ENCODE data around the gene PFKP. TPM values are rescaled to one million over a fixed set of nuclear protein-coding genes. Genes with fewer than 3 reads are reported as not detected.

The PFKP gene
- total RNA-seq, 1 donor from 2014 or later: 361 TPM

DNA sequence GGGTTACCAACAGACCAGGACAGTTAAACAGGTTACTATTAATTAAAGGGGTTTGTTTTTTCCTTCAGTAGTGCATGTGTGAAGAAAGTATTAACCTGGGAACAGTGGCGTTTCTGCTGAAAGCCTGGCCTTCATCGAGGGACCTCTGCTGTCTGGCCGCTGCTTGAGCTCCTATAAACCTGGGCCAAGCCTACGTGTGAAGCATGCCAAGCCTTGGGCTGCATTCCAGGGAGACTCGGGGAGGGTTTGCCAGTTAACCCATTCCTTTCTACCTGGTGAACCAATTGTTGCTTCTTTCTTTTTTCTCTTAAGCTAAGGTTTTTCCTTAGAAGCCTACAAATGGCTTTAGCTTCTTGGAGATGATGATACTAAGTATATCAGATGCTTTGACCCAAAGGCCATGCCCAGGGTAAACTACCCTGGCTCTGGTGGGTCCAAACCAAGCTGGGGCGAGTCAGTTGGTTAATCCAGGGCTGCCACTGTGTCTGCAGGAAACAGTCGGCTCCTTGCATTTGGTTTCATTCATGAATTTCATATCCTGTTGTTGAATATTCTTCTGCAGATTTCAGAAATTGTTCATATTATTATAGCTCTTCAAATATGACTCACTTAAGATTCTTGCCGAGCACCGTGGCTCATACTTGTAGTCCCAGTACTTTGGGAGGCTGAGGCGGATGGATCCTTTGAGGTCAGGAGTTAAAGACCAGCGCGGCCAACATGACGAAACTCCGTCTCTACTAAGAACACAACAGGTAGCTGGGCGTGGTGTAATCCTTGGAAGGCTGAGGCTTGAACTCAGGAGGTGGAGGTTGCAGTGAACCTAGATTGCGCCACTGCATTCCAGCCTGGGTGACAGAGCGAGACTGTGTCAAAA is 23.8 kb downstream of the PFKP start:
- Histone ChIP-seq H3K36me3 (ENCODE audit: insufficient read depth, low read length) (no peaks in the 10 kb centered on the region), H3K4me2 (ENCODE audit: low read length) (peak overlapping the region; percentile 65), H3K27ac (ENCODE audit: low read depth, low read length) (peak overlapping the region; percentile 83), H3K4me3 (ENCODE audit: insufficient read depth, low read depth, low read length) (peak overlapping the region; percentile 4), H3K9ac (ENCODE audit: low read length) (peak overlapping the region; percentile 49), H3K4me1 (ENCODE audit: insufficient read depth, low read length) (peaks cover 51% of the 10 kb centered on the region), H3K9me3 (ENCODE audit: insufficient read depth, low read depth, low read length) (no peaks in the 10 kb centered on the region), H2AFZ (ENCODE audit: low read depth, low read length) (no peak overlapping the region), H3K27me3 (ENCODE audit: insufficient read depth, low read length) (no peaks in the 10 kb centered on the region), H4K20me1 (ENCODE audit: insufficient read depth, low read length) (peaks cover 7% of the 10 kb centered on the region), H3K79me2 (ENCODE audit: insufficient read depth, low read length) (peaks cover 68% of the 10 kb centered on the region)
- FAIRE-seq (no peak), DNase-seq (ENCODE audit: low read depth) (peak; percentile 94)
- Mint-ChIP-seq H3K36me3 (ENCODE audit: low read depth, unreplicated experiment) (peaks cover 27% of the 10 kb centered on the region), H3K27me3 (ENCODE audit: low read depth, unreplicated experiment) (no peaks in the 10 kb centered on the region), H3K9me3 (ENCODE audit: unreplicated experiment) (no peaks in the 10 kb centered on the region), H3K4me1 (ENCODE audit: low read depth, unreplicated experiment) (peaks cover 64% of the 10 kb centered on the region), H3K27ac (ENCODE audit: unreplicated experiment) (peak overlapping the region; percentile 93), H3K4me3 (ENCODE audit: unreplicated experiment) (peak overlapping the region; percentile 66)
- TF ChIP-seq, protein P1, sequence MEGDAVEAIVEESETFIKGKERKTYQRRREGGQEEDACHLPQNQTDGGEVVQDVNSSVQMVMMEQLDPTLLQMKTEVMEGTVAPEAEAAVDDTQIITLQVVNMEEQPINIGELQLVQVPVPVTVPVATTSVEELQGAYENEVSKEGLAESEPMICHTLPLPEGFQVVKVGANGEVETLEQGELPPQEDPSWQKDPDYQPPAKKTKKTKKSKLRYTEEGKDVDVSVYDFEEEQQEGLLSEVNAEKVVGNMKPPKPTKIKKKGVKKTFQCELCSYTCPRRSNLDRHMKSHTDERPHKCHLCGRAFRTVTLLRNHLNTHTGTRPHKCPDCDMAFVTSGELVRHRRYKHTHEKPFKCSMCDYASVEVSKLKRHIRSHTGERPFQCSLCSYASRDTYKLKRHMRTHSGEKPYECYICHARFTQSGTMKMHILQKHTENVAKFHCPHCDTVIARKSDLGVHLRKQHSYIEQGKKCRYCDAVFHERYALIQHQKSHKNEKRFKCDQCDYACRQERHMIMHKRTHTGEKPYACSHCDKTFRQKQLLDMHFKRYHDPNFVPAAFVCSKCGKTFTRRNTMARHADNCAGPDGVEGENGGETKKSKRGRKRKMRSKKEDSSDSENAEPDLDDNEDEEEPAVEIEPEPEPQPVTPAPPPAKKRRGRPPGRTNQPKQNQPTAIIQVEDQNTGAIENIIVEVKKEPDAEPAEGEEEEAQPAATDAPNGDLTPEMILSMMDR (IDR thresholded peaks at IDR 0.05; ENCODE audit: insufficient read depth, low read depth, low read length): no peak
- no peak for TF ChIP-seq EZH2 (IDR thresholded peaks at IDR 0.05; ENCODE audit: insufficient read depth, low read length)

DNA sequence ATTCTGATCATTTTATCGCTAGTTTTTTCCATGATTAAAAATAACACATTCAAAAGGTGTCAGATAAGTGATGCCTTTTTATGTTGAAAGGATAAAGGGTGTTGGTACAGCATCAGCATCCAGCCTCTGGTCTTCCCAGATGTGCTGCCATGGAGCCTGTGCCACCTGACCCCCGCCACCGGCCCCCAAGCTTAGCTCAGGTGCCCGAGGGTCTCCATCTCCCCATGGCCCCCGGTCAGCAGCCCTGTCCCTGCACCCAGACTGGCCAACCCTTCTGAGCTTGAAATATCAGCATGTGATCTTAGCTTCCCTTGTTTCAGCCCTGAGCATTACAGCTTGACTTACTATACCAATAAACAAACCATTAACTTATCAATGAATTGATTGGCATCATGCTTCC is 24.6 kb downstream of the PFKP start:
- H3K27ac ChIP-seq (ENCODE audit: low read depth, low read length): peak overlapping the region; percentile 83
- FAIRE-seq (no peak), DNase-seq (ENCODE audit: low read depth) (no peak)
- peaks cover 25% of the 10 kb centered on the region for H3K36me3 Mint-ChIP-seq (ENCODE audit: low read depth, unreplicated experiment)
- H3K27me3 Mint-ChIP-seq (ENCODE audit: low read depth, unreplicated experiment): no peaks in the 10 kb centered on the region
- peaks cover 55% of the 10 kb centered on the region for H3K4me1 ChIP-seq (ENCODE audit: insufficient read depth, low read length)
- peak overlapping the region; percentile 49 for H3K9ac ChIP-seq (ENCODE audit: low read length)
- no peaks in the 10 kb centered on the region for H3K9me3 Mint-ChIP-seq (ENCODE audit: unreplicated experiment)
- H2AFZ ChIP-seq (ENCODE audit: low read depth, low read length): no peak overlapping the region
- peaks cover 5% of the 10 kb centered on the region for H4K20me1 ChIP-seq (ENCODE audit: insufficient read depth, low read length)
- no peaks in the 10 kb centered on the region for H3K9me3 ChIP-seq (ENCODE audit: insufficient read depth, low read depth, low read length)
- H3K27ac Mint-ChIP-seq (ENCODE audit: unreplicated experiment): peak overlapping the region; percentile 62
- peak overlapping the region; percentile 65 for H3K4me2 ChIP-seq (ENCODE audit: low read length)
- H3K4me1 Mint-ChIP-seq (ENCODE audit: low read depth, unreplicated experiment): peaks cover 64% of the 10 kb centered on the region
- H3K4me3 Mint-ChIP-seq (ENCODE audit: unreplicated experiment): no peak overlapping the region
- TF ChIP-seq, protein P1 (IDR thresholded peaks at IDR 0.05; ENCODE audit: insufficient read depth, low read depth, low read length): no peak
- TF ChIP-seq EZH2 (IDR thresholded peaks at IDR 0.05; ENCODE audit: insufficient read depth, low read length): no peak
- H3K27me3 ChIP-seq (ENCODE audit: insufficient read depth, low read length): no peaks in the 10 kb centered on the region
- no peaks in the 10 kb centered on the region for H3K36me3 ChIP-seq (ENCODE audit: insufficient read depth, low read length)
- no peak overlapping the region for H3K4me3 ChIP-seq (ENCODE audit: insufficient read depth, low read depth, low read length)
- H3K79me2 ChIP-seq (ENCODE audit: insufficient read depth, low read length): peaks cover 66% of the 10 kb centered on the region

DNA sequence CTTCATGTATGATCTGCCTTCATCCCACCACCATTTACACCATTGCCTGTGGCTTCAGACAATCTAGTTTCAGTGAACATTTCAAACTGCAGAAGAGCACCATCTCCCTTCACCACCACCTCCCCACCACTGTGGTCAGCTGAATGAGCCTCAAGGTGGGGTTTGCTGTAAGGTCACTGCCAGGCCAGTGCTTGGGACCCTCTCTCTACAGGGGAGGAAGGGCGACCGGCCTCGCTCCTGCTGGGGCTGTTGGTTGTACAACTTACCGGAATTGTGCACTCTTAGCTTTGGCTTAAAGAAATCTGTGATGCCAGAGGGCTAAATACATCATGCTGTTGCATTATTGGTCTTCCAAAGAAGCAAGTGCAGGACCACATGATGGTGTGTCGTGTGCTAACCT is 26.6 kb downstream of the PFKP start:
- FAIRE-seq: no peak
- Mint-ChIP-seq H3K9me3 (ENCODE audit: unreplicated experiment) (no peaks in the 10 kb centered on the region), H3K36me3 (ENCODE audit: low read depth, unreplicated experiment) (peaks cover 22% of the 10 kb centered on the region), H3K4me1 (ENCODE audit: low read depth, unreplicated experiment) (peaks cover 75% of the 10 kb centered on the region), H3K4me3 (ENCODE audit: unreplicated experiment) (peak overlapping the region; percentile 43), H3K27ac (ENCODE audit: unreplicated experiment) (peak overlapping the region; percentile 93), H3K27me3 (ENCODE audit: low read depth, unreplicated experiment) (no peaks in the 10 kb centered on the region)
- DNase-seq (ENCODE audit: low read depth): no peak
- Histone ChIP-seq H2AFZ (ENCODE audit: low read depth, low read length) (no peak overlapping the region), H3K27ac (ENCODE audit: low read depth, low read length) (peak overlapping the region; percentile 96), H3K9ac (ENCODE audit: low read length) (peak overlapping the region; percentile 74), H3K27me3 (ENCODE audit: insufficient read depth, low read length) (no peaks in the 10 kb centered on the region), H3K9me3 (ENCODE audit: insufficient read depth, low read depth, low read length) (no peaks in the 10 kb centered on the region), H3K4me1 (ENCODE audit: insufficient read depth, low read length) (peaks cover 57% of the 10 kb centered on the region), H3K36me3 (ENCODE audit: insufficient read depth, low read length) (no peaks in the 10 kb centered on the region), H3K79me2 (ENCODE audit: insufficient read depth, low read length) (peaks cover 69% of the 10 kb centered on the region), H3K4me3 (ENCODE audit: insufficient read depth, low read depth, low read length) (peak overlapping the region; percentile 40), H4K20me1 (ENCODE audit: insufficient read depth, low read length) (no peaks in the 10 kb centered on the region), H3K4me2 (ENCODE audit: low read length) (peak overlapping the region; percentile 78)
- TF ChIP-seq EZH2 (IDR thresholded peaks at IDR 0.05; ENCODE audit: insufficient read depth, low read length): no peak
- TF ChIP-seq, protein P1 (IDR thresholded peaks at IDR 0.05; ENCODE audit: insufficient read depth, low read depth, low read length): no peak

Data from astrocyte (in vitro differentiated cells and primary cell).